ENCODE results near the gene AEN.

AEN gene

GRCh38 chr15:88658972-88659931, 38.1 kb downstream of the AEN start:
- H3K9me3 ChIP-seq (ENCODE audit: control insufficient read depth, insufficient read depth, low read depth, low read length), result no peaks in the 10 kb centered on the region
- no peaks in the 10 kb centered on the region for H3K36me3 ChIP-seq (ENCODE audit: control insufficient read depth, insufficient read depth, low read length)
- H3K9ac ChIP-seq (ENCODE audit: low read length), result no peak overlapping the region
- no peak overlapping the region for H3K4me3 ChIP-seq (ENCODE audit: low read depth, low read length)
- 0 out of 2 replicates have a peak, but pooled peaks cover 2% of the 10 kb centered on the region for H3K27me3 ChIP-seq (ENCODE audit: control insufficient read depth, insufficient read depth, low read length)
- no peak overlapping the region for H3K27ac ChIP-seq (ENCODE audit: low read depth, low read length)
- H3K4me1 ChIP-seq (ENCODE audit: control insufficient read depth, insufficient read depth, low read length), result no peaks in the 10 kb centered on the region

- Histone ChIP-seq H3K27ac (ENCODE audit: low read depth, low read length) (no peak overlapping the region), H3K27me3 (ENCODE audit: control insufficient read depth, insufficient read depth, low read length) (0 out of 2 replicates have a peak, but pooled peaks cover 2% of the 10 kb centered on the region), H3K36me3 (ENCODE audit: control insufficient read depth, insufficient read depth, low read length) (no peaks in the 10 kb centered on the region), H3K9me3 (ENCODE audit: control insufficient read depth, insufficient read depth, low read depth, low read length) (no peaks in the 10 kb centered on the region), H3K4me1 (ENCODE audit: control insufficient read depth, insufficient read depth, low read length) (no peaks in the 10 kb centered on the region), H3K9ac (ENCODE audit: low read length) (no peak overlapping the region), H3K4me3 (ENCODE audit: low read depth, low read length) (no peak overlapping the region)
Observed at GRCh38 chr15:88661041-88661700, 40.0 kb downstream of the AEN start.

GRCh38 chr15:88661761-88662556, 40.8 kb downstream of the AEN start:
- H3K9ac ChIP-seq (ENCODE audit: low read length), result no peak overlapping the region
- H3K27ac ChIP-seq (ENCODE audit: low read depth, low read length), result no peak overlapping the region
- no peaks in the 10 kb centered on the region for H3K36me3 ChIP-seq (ENCODE audit: control insufficient read depth, insufficient read depth, low read length)
- H3K9me3 ChIP-seq (ENCODE audit: control insufficient read depth, insufficient read depth, low read depth, low read length), result no peaks in the 10 kb centered on the region
- H3K4me1 ChIP-seq (ENCODE audit: control insufficient read depth, insufficient read depth, low read length), result no peaks in the 10 kb centered on the region
- 0 out of 2 replicates have a peak, but pooled peaks cover 2% of the 10 kb centered on the region for H3K27me3 ChIP-seq (ENCODE audit: control insufficient read depth, insufficient read depth, low read length)
- H3K4me3 ChIP-seq (ENCODE audit: low read depth, low read length), result no peak overlapping the region

DNA sequence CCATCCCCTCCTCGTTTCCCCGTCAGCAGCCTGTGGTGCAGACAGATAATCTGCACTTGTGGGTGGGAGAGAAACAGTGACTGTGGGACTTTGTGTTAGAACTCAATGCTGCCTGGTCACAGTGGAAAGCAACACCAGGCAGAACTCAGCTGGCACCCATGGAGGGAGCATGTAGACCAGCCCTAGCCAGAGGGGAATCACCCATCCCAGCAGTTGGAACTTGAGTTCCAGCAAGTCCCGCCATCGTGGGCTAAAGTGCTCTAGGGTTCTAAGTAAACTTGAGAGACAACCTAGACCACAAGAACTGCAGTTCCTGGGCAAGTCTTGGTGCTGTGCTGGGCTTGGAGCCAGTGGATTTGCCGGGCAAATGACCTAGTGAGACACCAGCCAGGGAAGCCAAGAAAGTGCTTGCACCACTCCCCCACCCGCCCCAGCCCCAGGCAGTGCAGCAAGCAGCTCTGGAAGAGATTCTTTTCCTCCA, 42.0 kb downstream of the AEN start:
- H3K27ac ChIP-seq (ENCODE audit: low read depth, low read length), result no peak overlapping the region
- H3K9me3 ChIP-seq (ENCODE audit: control insufficient read depth, insufficient read depth, low read depth, low read length), result no peaks in the 10 kb centered on the region
- H3K4me1 ChIP-seq (ENCODE audit: control insufficient read depth, insufficient read depth, low read length), result no peaks in the 10 kb centered on the region
- H3K4me3 ChIP-seq (ENCODE audit: low read depth, low read length), result no peak overlapping the region
- no peak overlapping the region for H3K9ac ChIP-seq (ENCODE audit: low read length)
- 0 out of 2 replicates have a peak, but pooled peaks cover 2% of the 10 kb centered on the region for H3K27me3 ChIP-seq (ENCODE audit: control insufficient read depth, insufficient read depth, low read length)
- no peaks in the 10 kb centered on the region for H3K36me3 ChIP-seq (ENCODE audit: control insufficient read depth, insufficient read depth, low read length)

- no peaks in the 10 kb centered on the region for H3K9me3 ChIP-seq (ENCODE audit: control insufficient read depth, insufficient read depth, low read depth, low read length)
- H3K27ac ChIP-seq (ENCODE audit: low read depth, low read length), result no peak overlapping the region
- H3K9ac ChIP-seq (ENCODE audit: low read length), result no peak overlapping the region
- no peak overlapping the region for H3K4me3 ChIP-seq (ENCODE audit: low read depth, low read length)
- 0 out of 2 replicates have a peak, but pooled peaks cover 2% of the 10 kb centered on the region for H3K27me3 ChIP-seq (ENCODE audit: control insufficient read depth, insufficient read depth, low read length)
- H3K36me3 ChIP-seq (ENCODE audit: control insufficient read depth, insufficient read depth, low read length), result no peaks in the 10 kb centered on the region
- H3K4me1 ChIP-seq (ENCODE audit: control insufficient read depth, insufficient read depth, low read length), result no peaks in the 10 kb centered on the region
Observed at GRCh38 chr15:88664151-88664778, 43.1 kb downstream of the AEN start.

DNA sequence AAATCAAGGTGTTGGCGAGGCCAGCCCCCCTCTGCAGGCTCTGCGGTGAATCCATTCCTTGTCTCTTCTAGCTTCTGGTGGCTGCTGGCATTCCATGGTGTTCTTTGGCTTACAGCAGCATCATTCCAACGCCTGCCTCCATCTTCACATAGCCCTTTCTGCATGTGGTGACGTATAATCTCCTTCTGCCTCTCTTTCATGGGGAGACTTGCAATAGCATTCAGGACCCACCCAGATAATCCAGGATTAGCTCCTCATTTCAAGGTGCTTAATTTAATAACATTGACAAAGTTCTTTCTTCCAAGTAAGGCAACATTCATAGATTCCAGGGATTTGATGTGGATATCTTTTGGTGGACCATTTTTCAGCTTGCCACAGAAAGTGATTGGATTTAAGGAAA, 53.5 kb downstream of the AEN start:
- Histone ChIP-seq H3K36me3 (ENCODE audit: control insufficient read depth, insufficient read depth, low read length) (no peaks in the 10 kb centered on the region), H3K9me3 (ENCODE audit: control insufficient read depth, insufficient read depth, low read depth, low read length) (no peaks in the 10 kb centered on the region), H3K4me3 (ENCODE audit: low read depth, low read length) (no peak overlapping the region), H3K9ac (ENCODE audit: low read length) (no peak overlapping the region), H3K27ac (ENCODE audit: low read depth, low read length) (no peak overlapping the region), H3K4me1 (ENCODE audit: control insufficient read depth, insufficient read depth, low read length) (no peaks in the 10 kb centered on the region), H3K27me3 (ENCODE audit: control insufficient read depth, insufficient read depth, low read length) (peaks cover 6% of the 10 kb centered on the region; the same call in 1 of the 2 replicates)

- Histone ChIP-seq H3K27ac (ENCODE audit: low read depth, low read length) (no peak overlapping the region), H3K9me3 (ENCODE audit: control insufficient read depth, insufficient read depth, low read depth, low read length) (no peaks in the 10 kb centered on the region), H3K4me1 (ENCODE audit: control insufficient read depth, insufficient read depth, low read length) (no peaks in the 10 kb centered on the region), H3K4me3 (ENCODE audit: low read depth, low read length) (no peak overlapping the region), H3K27me3 (ENCODE audit: control insufficient read depth, insufficient read depth, low read length) (0 out of 2 replicates have a peak, but pooled peaks cover 3% of the 10 kb centered on the region), H3K36me3 (ENCODE audit: control insufficient read depth, insufficient read depth, low read length) (no peaks in the 10 kb centered on the region), H3K9ac (ENCODE audit: low read length) (no peak overlapping the region)
Observed at GRCh38 chr15:88678755-88679154, 57.6 kb downstream of the AEN start.

DNA sequence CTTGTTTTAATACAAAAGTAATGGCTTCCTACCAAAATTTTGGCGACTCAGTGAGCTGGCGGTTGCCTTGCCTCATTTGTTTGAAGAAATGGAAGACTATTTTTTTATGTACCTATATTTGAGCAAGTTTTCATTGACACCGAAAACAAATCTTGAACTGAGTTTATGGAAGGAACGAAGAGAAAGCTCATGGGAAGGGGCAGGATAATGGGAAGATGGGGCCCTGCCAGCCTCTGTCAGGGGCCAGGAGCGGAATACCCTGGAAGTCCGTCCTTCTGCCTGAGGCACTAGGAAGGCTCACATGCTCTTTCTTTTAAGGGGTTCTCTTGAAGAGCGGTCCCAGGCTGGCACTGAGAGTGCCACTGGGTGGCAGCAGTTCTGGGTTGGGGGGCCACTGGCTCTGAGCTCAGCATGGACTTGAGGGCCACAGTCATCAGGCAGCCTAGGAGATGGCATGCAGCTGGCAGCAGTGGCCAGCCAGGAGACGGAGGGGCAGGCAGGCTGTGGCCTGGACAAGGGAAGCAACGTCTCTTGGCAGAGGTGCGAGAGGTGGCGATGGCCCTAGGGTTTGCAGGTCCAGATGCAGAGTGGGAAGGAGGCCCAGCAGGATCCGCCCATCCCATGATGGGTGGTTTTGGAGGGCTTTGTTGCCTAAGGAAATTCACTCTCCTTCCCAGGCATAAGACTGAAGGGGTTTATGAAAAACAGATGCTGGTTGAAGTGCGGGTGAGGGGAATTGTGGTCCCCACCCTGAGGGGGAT, 59.3 kb downstream of the AEN start:
- no peak overlapping the region for H3K4me3 ChIP-seq (ENCODE audit: low read depth, low read length)
- H3K4me1 ChIP-seq (ENCODE audit: control insufficient read depth, insufficient read depth, low read length), result no peaks in the 10 kb centered on the region
- no peak overlapping the region for H3K27ac ChIP-seq (ENCODE audit: low read depth, low read length)
- no peak overlapping the region for H3K9ac ChIP-seq (ENCODE audit: low read length)
- 0 out of 2 replicates have a peak, but pooled peaks cover 3% of the 10 kb centered on the region for H3K27me3 ChIP-seq (ENCODE audit: control insufficient read depth, insufficient read depth, low read length)
- H3K9me3 ChIP-seq (ENCODE audit: control insufficient read depth, insufficient read depth, low read depth, low read length), result no peaks in the 10 kb centered on the region
- no peaks in the 10 kb centered on the region for H3K36me3 ChIP-seq (ENCODE audit: control insufficient read depth, insufficient read depth, low read length)

DNA sequence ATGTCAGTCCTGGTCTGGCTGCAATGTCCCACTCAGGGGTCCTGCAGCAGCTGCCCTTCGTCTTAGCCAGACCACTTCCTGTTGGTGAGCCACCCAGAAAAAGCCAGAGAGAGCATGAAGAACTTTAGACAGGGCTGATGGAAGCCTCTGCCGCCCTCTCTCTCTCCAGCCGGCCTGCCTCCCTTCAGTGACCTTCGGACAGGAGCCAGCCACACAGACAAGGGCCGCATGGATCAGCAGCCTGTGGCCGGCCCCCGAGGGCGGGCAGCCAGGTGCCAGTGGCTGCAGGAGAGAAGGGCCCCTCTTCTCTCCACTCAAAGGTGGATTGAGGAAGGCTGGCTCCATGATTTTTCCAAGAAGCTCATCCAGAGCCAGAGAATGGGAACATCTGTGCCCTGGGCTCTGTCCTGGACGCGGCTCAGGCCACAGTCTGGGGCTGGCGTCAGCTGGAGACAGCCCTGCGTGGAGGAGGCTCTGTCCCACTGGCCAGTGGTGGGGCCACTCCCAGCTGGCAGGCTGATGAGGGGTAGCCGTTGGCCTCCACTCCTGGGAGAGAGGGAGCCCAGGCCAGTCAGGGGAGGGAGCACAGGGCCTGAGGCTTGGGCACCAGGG, 60.6 kb downstream of the AEN start:
- no peak overlapping the region for H3K9ac ChIP-seq (ENCODE audit: low read length)

More for the DNA sequence above, 60.6 kb downstream of the AEN start:
- Histone ChIP-seq H3K9me3 (ENCODE audit: control insufficient read depth, insufficient read depth, low read depth, low read length) (no peaks in the 10 kb centered on the region), H3K4me3 (ENCODE audit: low read depth, low read length) (no peak overlapping the region), H3K27ac (ENCODE audit: low read depth, low read length) (no peak overlapping the region), H3K27me3 (ENCODE audit: control insufficient read depth, insufficient read depth, low read length) (no peaks in the 10 kb centered on the region), H3K36me3 (ENCODE audit: control insufficient read depth, insufficient read depth, low read length) (no peaks in the 10 kb centered on the region), H3K4me1 (ENCODE audit: control insufficient read depth, insufficient read depth, low read length) (no peaks in the 10 kb centered on the region)

Measured in HUES6 (cell line).